Pancreas (tissue), 10 donors: ENCODE measurements around the gene LRRC55. TPM values are rescaled to one million over a fixed set of nuclear protein-coding genes. Genes with fewer than 3 reads are reported as not detected.
A peak's percentile ranks its signal among the peaks of the same experiment; 100 is the strongest.

Experiments used
- ATAC-seq, 4 donors: fragments of 200-7000 bp; cut with Tn5 transposase; one replicate each; pipeline versions ENCODE4 v1.8.0 to v1.9.1; 2020; ENCODE audit warnings: mild to moderate bottlenecking in 4 of 4, moderate library complexity in 4 of 4
- DNase-seq, 6 donors: peaks; one replicate each; pipeline ENCODE4 v3.0.0-alpha.2; 2020
- FAIRE-seq: peaks from 2 replicates; lab custom pipeline; 2012; peaks lifted over from hg19 to GRCh38; lab: Jason Lieb, UNC
- H3K27ac ChIP-seq, 4 donors: fragments of 200-600 bp; sonication (generic); 1 replicate in 3 of 4; 2 replicates in 1 of 4; pipeline versions ENCODE4 v1.5.0 to v1.8.0; 2020
- H3K27me3 ChIP-seq, 4 donors: fragments of 200-600 bp; one replicate each; pipeline ENCODE4 v1.8.0; 2021
- H3K36me3 ChIP-seq, 3 donors: fragments of 200-600 bp; sonication (generic) in 1 of 3; one replicate each; pipeline versions ENCODE4 v1.5.0 to v1.8.0; 2020 to 2021
- H3K4me1 ChIP-seq, 3 donors: fragments of 200-600 bp; one replicate each; pipeline ENCODE4 v1.8.0; 2021
- H3K4me3 ChIP-seq, 4 donors: fragments of 200-600 bp; sonication (generic) in 2 of 4; one replicate each; pipeline versions ENCODE4 v1.5.0 to v1.8.0; 2020 to 2021
- H3K9me3 ChIP-seq, 4 donors: fragments of 200-600 bp; one replicate each; pipeline ENCODE4 v1.8.0; 2021
- CTCF ChIP-seq, 4 donors: fragments of 200-600 bp; sonication (generic) in 3 of 4; IDR thresholded peaks; one replicate each; pipeline versions ENCODE4 v1.5.0 to v1.8.0; 2021; ENCODE audit warnings: antibody characterized with exemption in 4 of 4
- WGBS, 2 donors: extraction: QIAGEN DNeasy Blood & Tissue Kit; methylation state at CpG; one replicate each; pipeline ENCODE4 v1.1.7; 2013; 5-methylcytosine and 5-hydroxymethylcytosine counted together
- intact Hi-C, 3 donors: fragments of 100-400 bp; cut with DNase I; formaldehyde crosslinking; loops; one replicate each; pipeline versions ENCODE4 v1.11.1 to v1.14.2; 2022
- polyA plus RNA-seq, 2 donors: library from polyadenylated mRNA; stranded (reverse); fragments of 200-250 nt; gene quantifications; one replicate each; pipeline ENCODE4 v1.2.3, GENCODE V29; 2013
- total RNA-seq, 6 donors: library from RNA; stranded (reverse); fragmentation: NEBNext Ultra II Directional in 4 of 6; extraction: Animal tissue kit (Norgen Biotek cat#: 25700) in 4 of 6; gene quantifications; one replicate each; pipeline versions ENCODE4 v1.2.1 to v1.2.4, GENCODE V29; 2021 to 2023
- donor health status: healthy with polysubstance abuse.
- donor health status: DM: no; HTN: no; CAD: no; lungs with moderate emphysema.
- donor health status: DM: no; HTN: no; CAD: no.
- donor health status: control.
- donor health status: control.
- donor health status: Bipolar disorder and iron deficiency.
- donor health status: DM: yes; HTN: yes; CAD: no.
- donor health status: DM: no; HTN: no; CAD: no.
- donor health status: DM: no; HTN: no; CAD: no.
- donor health status: DM: yes; HTN: yes; CAD: no.

The LRRC55 gene
- total and polyA plus RNA-seq, 8 donors = 0.03 to 1.2 (median 0.08) TPM

GRCh38 chr11:57197762-57198161 is 16.0 kb downstream of the LRRC55 start:
- TF ChIP-seq CTCF (IDR thresholded peaks at IDR 0.05) = no peak
- intact Hi-C loops = no loop called here
- Histone ChIP-seq H3K4me3 (no peak overlapping the region), H3K9me3 (no peaks in the 10 kb centered on the region), H3K27ac (no peak overlapping the region), H3K36me3 (no peaks in the 10 kb centered on the region), H3K4me1 (no peaks in the 10 kb centered on the region), H3K27me3 (no peaks in the 10 kb centered on the region)
- FAIRE-seq = no peak
- WGBS, 2 donors = 63 to 74% methylated on average over 2 of the region's 2 CpGs
- no peak for ATAC-seq
- DNase-seq = no peak

- FAIRE-seq (no peak), DNase-seq (no peak), ATAC-seq (no peak)
- Histone ChIP-seq H3K4me1 (no peaks in the 10 kb centered on the region), H3K27ac (no peak overlapping the region), H3K36me3 (no peaks in the 10 kb centered on the region), H3K4me3 (no peak overlapping the region), H3K9me3 (no peaks in the 10 kb centered on the region), H3K27me3 (no peaks in the 10 kb centered on the region)
- intact Hi-C loops = no loop called here
- 76 to 85% methylated on average over 11 of the region's 11 CpGs for WGBS, 2 donors
- TF ChIP-seq CTCF (IDR thresholded peaks at IDR 0.05) = no peak
Measured at GRCh38 chr11:57199330-57199729, 17.6 kb downstream of the LRRC55 start.

GRCh38 chr11:57200917-57201316 is 19.2 kb downstream of the LRRC55 start:
- ATAC-seq = no peak
- Histone ChIP-seq H3K27ac (no peak overlapping the region), H3K9me3 (no peaks in the 10 kb centered on the region), H3K4me3 (no peak overlapping the region), H3K4me1 (no peaks in the 10 kb centered on the region), H3K27me3 (no peaks in the 10 kb centered on the region), H3K36me3 (no peaks in the 10 kb centered on the region)
- no peak for DNase-seq
- FAIRE-seq = no peak
- intact Hi-C loops = no loop called here
- no peak for TF ChIP-seq CTCF (IDR thresholded peaks at IDR 0.05)
- 70 to 75% methylated on average over 7 of the region's 7 CpGs for WGBS, 2 donors

- ATAC-seq = no peak
- H3K4me1 ChIP-seq = no peaks in the 10 kb centered on the region
- DNase-seq = no peak
- 59 to 69% methylated on average over 10 of the region's 10 CpGs for WGBS, 2 donors
- H3K4me3 ChIP-seq = no peak overlapping the region
- H3K27ac ChIP-seq = no peak overlapping the region
- intact Hi-C loops = no loop called here
- no peaks in the 10 kb centered on the region for H3K9me3 ChIP-seq
- H3K27me3 ChIP-seq = no peaks in the 10 kb centered on the region
- no peak for FAIRE-seq
- TF ChIP-seq CTCF (IDR thresholded peaks at IDR 0.05) = no peak
- H3K36me3 ChIP-seq = no peaks in the 10 kb centered on the region
Measured at GRCh38 chr11:57202281-57202680, 20.5 kb downstream of the LRRC55 start.

GRCh38 chr11:57203359-57203758 is 21.6 kb downstream of the LRRC55 start:
- ATAC-seq (peak in 3 of 4 donors; percentile 42 to 57 (median 50)), DNase-seq (peak in 3 of 6 donors; percentile 14 to 35 (median 21)), FAIRE-seq (no peak)
- H3K4me3 ChIP-seq = no peak overlapping the region
- intact Hi-C loops = no loop called here
- H3K9me3 ChIP-seq = no peaks in the 10 kb centered on the region
- no peaks in the 10 kb centered on the region for H3K27me3 ChIP-seq
- H3K4me1 ChIP-seq = no peaks in the 10 kb centered on the region
- H3K27ac ChIP-seq = no peak overlapping the region
- H3K36me3 ChIP-seq = no peaks in the 10 kb centered on the region
- WGBS, 2 donors = 31 to 34% methylated on average over 3 of the region's 3 CpGs
- TF ChIP-seq CTCF (IDR thresholded peaks at IDR 0.05) = no peak
